HG03135 (cell line): ENCODE data around the gene GRM4.
"Not testable (repeated sequence)": the region's sequence is repeated elsewhere in the genome, so short reads cannot be mapped to it uniquely, and the experiment has no call there.

ENCODE experiments used
- ATAC-seq: cut with Tn5 transposase; IDR thresholded peaks from one replicate; pipeline ENCODE4 v1.9.1; 2021; ENCODE audit warnings: mild to moderate bottlenecking, moderate library complexity; ENCODE audit not compliant: unreplicated experiment

GRM4 gene

DNA sequence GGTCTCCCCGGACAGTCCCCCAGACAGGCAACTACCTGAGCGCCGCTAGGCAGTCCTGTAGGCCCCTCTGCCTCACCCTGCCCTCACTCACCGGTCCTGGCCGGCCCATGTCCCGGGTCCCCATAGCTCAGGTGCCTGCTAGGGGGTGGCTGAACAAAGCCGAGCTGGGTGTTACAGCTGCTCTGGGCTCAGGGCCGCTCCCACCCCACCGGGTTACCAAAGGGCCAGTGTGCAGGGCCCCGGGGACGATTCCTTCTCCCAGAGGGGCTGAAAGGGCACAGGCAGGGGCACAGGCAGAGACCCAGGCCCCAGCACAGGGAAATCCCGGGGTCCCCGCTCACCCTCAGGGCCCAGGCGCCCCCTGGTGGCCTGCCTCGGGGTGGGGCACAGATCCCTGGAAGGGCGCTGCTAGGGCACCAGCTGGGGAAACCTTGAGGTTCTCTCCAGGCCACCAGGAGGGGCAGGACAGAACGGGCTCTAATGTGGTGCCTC is 118.4 kb downstream of the GRM4 start:
- ATAC-seq: no peak

DNA sequence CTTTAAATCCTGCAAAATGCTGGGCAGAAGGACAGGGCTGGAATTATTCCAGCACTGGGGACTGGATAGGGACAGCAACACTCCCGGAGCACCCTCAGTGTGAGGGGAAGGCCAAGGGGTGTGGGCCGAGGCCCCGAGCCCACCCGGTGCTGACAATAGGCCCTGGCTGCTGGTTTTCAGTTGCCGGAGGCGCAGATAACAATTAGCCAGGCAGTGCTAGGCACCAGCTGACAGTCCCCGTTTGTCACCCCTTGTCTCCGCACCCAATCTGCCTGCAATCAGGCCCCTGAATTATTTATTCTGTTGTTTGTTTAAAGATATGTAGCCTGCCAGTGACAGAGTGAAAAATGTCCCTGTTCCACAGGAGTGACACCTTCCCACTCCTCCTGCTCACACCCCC is 120.0 kb downstream of the GRM4 start:
- ATAC-seq: no peak

DNA sequence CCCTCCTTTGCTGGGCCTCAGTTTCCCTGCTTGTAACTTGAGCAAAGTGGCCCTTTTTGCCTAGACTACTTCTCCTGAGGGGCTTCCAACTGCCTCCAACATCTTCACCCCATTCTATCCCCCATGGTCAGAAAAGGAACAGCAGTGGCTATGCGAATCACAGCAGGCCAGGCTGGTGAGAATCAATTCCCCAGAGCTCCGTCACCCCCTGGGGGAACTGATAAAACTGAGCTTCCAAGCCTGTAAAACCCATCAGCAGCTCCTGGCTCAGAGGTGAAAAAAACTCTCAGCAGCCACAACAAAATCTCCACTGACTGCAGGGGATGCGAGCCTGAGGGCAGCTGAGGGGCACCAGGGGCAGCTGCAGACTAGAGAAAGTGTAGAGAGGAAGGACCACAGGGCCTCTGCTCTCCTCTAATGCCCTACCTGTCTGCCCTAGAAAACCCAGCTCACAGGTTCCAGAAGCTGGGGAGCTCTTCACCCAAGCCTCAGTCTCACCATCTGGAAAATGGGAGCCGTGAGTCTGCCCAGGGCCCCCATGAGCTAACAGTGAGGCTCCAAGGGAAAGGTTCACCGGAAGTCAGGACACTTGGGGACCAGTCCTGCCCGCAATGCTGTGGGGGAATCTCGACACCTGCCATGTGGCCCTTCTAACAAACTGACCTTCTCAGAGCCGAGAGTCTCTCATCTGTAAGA is 120.6 kb downstream of the GRM4 start:
- no peak for ATAC-seq

DNA sequence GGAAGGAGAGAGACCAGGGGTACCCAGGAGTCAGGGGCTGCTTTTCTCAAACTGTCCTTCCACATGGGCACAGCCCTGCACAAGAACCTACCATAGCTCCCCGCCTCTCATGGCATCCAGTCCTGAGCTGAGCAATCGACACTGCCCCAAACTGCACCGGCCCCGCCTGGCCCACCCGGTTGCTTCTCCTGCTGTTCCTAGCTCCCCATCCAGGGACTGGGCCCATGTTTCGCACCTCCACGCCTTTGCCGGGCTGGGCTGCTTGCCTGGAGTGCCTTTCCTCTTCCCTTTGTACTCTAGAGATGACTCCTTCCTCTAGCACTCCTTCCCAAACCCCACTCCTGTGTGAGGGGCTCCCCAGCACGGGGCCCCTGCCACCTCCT is 123.0 kb downstream of the GRM4 start:
- ATAC-seq: no peak

DNA sequence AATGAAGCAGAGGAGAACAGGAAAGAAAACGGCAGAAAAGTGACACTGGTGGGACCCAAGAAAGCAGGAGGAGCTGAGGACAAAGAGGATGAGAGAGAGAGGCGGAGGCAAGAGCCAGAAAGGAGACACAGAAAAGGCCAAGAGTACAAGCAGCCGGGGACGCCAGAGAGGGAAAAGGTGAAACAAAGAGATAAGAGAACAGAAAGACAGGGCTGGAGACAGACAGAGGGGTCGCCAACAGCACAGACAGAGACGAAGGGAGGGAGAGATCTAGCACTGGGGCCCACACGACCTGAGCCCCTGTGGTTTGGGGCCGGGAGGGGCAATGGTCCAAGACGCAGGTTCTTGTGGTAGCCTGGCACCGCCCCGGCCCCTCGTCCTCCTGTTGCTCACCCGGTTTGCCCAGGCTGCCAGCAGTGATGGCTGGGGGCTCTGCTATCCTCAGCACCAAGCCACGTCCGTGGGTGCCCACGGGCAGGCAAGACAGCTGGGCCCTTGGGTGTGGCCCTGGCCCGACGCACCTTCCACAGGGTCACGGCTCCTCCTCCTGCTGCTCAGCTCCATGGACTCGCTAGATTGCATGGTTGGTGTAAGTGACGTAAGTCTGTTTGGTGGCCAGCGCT is 123.5 kb downstream of the GRM4 start:
- no peak for ATAC-seq

DNA sequence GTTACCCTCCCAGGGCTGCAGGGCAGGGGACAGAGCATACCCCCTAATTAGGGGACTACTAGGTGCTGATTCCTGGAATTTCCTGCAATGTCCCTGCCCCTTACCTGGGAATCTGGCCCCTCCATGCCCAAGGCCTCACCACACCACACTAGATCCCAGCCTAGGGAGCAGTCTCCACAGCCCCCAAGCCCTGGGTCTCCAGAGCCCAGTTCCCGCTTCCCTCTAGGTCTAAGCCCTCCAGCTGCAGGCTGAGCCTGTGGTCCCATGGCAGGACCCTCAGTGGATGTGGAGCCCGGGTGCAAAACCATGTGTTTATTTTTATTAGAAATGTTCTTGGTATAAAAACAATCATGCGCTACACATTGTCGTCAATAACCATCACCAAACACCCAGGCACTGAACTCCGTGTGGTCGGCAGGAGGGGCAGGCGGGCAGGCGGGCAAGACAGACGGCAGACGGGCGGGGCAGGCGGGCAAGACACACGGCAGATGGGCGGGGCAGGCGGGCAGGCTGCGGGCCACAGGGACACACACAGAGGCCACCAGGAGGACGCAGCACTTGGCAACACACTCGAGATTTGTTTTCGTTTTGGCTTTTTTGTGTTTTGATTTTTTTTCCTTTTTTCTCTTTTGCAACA is 124.2 kb downstream of the GRM4 start:
- no peak for ATAC-seq

DNA sequence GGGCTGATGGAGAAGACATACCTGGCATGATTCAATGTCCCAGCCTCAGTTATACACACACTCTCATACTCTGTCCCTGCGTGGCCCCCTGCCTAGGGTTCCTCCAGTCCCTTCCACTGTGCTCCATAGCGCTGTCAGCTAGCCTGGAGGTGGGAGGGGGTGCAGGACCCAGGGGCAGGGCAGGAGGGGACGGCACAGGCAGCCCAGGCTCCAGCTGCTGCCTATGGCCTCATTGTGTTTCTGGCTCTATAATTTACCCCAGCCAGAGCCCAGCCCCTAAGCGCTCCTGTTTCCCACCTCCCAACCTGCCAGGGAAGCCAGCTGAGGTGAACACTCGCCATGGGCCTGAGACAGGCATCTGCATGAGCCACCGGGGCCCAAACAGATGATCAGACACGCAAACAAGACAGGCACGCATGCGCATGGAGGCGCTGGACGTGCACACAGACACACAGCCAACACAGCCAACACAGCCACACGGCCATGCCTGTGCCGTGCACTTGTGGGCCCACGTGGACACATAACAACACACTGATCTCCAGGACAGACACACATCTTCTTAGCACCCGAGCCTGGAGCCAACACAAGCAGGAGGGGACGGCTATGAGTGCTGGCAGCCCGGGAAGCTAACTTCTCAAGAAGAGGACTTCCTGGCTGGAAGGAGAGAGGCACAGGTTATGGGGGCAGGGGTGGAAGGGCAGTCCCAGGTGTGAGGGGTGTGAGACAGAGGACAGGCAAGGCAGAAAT is 124.9 kb downstream of the GRM4 start:
- no peak for ATAC-seq

DNA sequence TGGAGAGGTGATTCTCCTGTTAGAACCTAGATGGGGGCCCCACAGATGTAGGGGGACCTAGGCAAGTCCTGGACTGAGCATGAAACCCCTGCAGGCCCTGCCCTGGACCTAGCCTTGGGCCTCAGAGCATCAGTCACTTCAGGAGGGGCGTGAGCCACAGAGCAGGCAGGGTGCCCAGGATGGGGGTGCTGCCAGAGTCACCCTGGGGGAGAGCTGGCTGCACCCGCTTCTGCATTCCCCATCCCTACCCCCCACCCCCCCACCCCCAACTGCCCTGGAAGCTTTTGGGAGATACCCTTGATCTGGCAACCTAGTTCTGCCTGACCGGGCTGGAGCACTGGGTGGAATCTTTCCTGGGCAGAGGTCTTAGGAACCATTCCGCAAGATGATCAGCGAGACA is 125.6 kb downstream of the GRM4 start:
- ATAC-seq: no peak

DNA sequence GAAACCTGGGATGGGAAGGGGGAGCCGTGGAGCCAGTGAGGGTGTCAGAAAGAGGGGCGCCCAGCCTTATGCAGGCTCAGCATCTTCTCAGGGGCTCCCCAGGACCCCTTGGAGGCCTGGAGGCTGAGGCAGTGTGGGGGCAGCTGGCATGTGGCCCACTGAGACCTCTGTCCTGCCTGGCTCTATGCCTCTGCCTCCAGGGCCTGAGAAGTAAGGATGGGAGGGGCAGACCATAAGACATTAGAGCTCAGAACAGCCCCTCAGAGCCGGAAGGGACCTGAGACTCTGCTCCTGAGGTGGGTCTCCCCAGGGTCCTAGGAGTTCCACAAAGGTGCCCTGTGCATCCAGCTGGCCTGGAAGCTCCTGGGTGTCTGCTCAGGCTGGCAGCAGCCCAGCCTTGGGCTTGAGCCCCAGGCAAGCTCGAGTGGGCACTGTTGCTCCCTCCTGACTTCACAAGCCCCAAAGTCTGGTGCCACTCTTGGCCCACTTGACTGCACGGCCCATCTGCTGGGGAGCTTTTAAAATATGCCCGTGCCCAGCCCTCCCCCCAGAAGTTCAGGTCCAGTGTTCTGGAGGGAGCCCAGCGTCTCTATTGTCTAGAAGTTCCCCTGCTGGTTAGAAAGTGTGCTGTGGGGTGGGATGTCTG is 126.8 kb downstream of the GRM4 start:
- ATAC-seq: no peak

DNA sequence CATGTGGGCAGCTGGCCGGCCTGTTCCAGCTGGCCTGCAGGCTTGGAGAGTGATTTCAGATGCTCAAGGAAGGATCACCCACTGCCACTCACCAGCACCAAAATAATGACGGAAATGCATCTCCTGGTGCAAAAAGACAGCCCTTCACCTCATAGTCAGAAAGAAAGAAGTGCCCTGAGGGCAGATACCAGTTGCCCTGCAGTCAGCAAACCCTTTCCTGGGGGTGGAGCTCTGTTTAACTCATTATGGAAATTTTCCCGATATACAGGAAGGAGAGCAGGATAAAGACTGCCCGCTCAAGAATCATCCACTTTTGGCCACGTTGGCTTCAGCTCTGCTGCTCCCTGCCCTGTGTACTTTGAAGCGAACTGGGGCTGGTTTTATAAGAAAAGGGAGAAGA is 127.9 kb downstream of the GRM4 start:
- ATAC-seq: no peak

DNA sequence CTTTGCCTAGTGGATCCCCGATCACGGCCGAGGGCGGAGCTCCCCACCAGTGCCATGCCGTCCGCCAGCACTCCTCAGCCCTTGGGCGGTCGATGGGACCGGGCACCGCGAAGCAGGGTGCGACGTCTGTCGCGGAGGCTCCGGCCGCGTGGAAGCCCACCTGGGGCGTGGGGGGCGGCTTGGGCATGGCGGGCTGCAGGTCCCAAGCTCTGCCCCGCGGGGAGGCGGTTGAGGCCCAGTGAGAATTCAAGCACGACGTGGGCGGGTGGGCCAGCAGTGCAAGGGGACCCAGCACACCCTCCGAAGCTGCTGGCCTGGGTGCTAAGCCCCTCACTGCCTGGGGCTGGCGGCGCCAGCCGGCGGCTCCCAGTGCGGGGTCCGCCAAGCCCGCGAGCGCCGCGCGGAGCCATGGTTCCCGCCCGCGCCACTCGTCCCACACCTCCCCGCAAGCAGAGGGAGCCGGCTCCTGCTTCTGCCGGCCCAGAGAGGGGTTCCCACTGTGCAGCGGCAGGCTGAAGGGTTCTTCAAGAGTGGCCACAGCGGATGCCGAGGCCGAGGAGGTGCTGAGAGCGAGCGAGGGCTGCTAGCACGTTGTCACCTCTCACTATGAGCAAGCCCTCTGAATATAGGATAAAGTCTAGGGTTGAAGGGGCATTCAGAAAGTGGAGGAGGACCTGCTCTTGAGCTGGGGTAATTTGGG is 128.6 kb downstream of the GRM4 start:
- no peak for ATAC-seq

DNA sequence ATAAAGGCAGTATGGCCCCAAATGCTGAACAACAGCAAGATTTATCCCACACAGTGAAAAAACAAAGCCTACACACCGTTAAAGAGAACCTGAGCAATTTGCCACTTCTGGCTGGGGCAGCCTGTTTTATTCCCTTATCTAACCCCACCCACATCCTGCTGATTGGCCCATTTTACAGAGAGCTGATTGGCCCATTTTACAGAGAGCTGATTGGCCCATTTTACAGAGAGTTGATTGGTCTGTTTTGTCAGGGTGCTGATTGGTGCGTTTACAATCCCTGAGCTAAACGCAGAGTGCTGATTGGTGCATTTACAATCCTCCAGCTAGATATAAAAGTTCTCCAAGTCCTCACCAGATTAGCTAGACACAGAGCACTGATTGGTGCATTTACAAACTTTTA is 129.3 kb downstream of the GRM4 start:
- not testable (repeated sequence) for ATAC-seq

DNA sequence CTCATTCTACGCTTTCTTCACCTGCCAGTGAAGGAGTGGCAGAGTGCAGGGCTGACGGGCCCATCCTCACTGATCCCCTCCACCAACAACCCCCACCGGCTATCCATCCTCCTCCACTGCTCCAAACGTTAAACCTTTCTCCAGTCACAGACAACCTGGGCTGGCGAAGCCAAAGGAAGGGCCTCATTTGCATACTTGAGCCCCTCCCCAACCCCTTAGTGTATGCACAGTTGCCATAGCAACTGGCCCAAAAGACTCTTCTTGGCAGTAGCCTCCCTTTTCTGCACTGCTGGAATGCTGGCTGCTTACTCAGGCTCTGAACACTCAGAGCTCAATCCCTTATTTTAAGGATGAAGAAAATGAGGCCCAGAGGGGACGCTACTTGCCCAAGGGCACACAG is 130.3 kb downstream of the GRM4 start:
- ATAC-seq: no peak

DNA sequence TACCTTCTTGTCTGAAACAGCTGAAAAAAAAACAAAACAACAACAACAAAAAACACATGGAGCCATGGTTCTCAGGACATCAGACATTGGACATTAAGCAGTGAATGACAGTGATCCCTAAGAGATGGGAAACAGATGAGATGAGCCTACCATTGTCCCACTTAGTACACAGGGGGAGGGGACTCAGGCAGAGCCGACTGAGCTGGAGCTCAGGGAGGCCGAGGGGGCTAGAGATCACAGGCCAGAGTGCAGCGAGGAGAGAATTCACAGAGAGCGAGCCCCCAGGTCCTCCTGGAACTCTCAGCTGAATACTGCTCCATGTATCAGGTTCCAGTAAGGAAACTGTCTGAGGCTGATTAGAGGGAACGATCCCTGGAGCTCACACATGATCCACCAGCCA is 134.6 kb downstream of the GRM4 start:
- no peak for ATAC-seq

DNA sequence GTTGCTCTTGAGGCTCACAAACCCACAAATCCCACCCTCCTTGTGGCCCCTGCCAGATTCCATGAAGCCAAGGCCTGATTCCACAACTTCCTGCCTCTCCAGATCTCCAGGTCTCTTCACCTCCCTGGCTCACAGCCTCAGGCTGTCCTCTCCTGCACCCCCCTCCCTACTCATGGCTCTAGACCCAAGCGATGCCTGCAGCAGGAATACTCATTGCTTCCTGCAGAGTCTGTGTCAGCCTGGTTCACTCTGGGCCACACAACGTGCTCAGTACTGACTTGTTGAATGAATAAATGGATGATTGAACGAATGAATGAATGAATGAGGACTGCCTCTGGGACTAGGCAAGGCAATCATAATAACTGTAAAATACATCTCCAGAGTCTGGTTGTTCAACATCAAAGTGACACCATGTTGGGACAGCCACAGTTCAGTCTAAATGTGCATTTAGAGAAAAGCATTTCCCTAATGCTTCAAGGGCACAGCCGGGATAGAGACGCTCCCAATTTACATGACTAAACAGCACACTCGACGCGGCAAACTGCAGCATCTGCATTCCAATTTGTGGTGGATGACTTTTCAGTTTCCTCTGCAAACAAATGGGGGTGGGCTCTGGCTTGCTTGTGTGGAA is 139.9 kb downstream of the GRM4 start:
- no peak for ATAC-seq

DNA sequence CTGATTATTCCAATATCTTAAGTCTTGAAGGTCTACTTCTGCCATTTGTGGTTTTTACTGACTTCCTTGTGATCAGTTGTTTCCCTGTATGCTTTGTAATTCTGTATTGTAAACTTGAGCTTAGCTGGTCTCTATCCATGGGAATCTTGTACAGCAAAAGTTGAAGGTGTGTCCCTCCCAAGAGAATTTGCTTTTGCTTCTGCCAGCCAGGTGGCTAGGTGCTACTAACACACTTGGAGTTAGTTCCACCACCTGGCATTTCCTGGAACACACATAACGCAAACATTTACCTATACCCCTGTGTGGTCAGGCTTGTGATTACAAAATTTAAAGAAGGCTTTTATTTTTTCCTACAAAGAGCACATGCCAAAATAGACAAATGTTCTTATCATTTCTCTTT is 141.2 kb downstream of the GRM4 start:
- ATAC-seq: no peak

DNA sequence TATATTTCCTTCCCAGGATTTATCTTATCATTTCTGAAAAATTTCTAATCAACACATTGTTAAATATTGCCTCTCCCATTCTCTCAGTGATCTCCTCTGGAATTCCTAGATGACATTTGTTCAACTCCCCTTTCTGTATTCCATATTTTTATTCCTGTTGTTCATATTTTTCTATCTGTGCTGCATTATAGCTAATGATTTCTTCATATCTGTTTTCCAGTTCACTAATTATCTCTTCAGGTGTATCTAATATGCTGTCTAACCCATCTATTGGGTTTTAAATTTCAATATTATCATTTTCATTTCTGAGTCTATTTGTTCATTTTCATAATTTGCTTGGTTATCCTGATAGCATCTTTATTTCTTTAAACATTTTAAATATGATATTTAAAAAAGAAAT is 141.9 kb downstream of the GRM4 start:
- ATAC-seq: no peak

DNA sequence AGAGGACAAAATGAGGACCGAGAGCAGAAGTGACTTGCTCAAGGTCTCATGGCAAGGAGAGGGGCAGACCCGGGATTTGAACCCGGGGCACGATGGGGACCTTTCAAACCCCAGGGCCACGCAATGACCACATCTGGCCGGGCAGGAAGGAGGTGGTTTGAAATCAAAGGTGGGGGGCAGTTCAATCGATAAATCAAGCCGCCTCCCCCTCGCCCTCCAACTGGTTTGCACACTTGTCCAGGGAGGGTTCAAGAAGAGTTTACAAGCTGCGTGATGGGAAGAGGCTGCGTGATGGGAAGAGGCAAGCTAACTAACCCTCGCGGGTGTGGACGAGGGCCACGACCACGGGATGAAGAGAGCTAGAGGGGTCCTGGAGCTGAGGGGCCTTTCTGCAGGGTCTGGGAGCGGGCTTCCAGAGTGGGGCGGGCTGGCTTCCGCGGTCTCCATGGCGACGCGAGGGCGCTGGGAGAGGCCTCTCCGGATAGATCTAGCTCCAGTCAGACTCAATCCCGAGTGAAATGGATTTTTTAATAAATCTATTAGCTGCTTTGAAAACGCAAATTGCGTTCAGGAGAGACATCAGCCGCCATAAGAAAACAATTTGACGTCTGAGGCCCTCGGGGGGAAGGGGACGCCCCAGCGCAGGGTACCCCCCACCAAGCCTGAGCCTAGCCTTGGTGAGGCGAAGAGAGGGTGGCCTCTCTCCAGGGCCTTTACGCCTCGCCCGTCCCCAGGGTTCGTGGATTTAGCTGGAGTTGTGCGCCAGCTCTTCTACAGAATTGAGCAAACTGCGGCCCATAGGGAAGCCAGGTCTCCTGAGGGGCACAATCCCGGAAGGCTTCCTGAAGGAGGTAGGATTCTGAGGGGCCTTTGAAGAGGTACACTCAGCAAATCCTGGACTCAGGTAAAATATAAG is 143.9 kb downstream of the GRM4 start:
- ATAC-seq: no peak

DNA sequence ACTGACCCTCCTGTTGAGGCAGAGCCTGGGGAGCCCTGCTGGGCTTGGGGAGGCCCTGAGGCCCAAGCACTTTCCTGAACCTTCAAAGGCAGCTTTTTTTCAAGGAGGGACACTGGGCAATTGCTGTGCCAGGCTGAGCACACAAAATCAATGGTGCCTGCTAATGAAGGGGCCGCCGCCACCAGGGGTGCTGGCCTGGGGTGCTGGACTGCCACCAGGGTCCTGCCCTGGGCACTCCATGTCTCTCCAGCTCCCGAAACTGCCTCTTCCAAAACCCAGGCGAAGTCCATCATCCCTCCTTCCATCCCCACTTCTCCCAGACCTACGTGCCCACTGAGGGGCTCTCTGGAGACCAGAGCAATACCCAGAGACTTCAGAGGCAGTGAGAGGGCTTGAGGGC is 145.6 kb downstream of the GRM4 start:
- no peak for ATAC-seq
